Neutrophil (primary cell): ENCODE results near the gene TNRC18.
"Not testable (repeated sequence)": the region's sequence is repeated elsewhere in the genome, so short reads cannot be mapped to it uniquely, and the experiment has no call there.

Experiments used
- H3K27ac ChIP-seq: fragments of 200-600 bp; sonication (generic); 2 replicates; pipeline ENCODE4 v1.5.1; 2016; ENCODE audit warnings: mild to moderate bottlenecking, moderate library complexity
- H3K27me3 ChIP-seq: fragments of 200-600 bp; sonication (generic); 2 replicates; pipeline ENCODE4 v1.6.0; 2016; ENCODE audit warnings: mild to moderate bottlenecking
- H3K36me3 ChIP-seq: fragments of 200-600 bp; sonication (generic); 2 replicates; pipeline ENCODE4 v1.5.1; 2017
- H3K4me1 ChIP-seq, 2 experiments: fragments of 200-600 bp in 1 of 2; sonication (generic) in 1 of 2; 1 replicate in 1 of 2; 2 replicates in 1 of 2; pipeline versions ENCODE4 v1.5.1 to v1.6.1; 2013 to 2016; ENCODE audit warnings: low read depth in 1 of 2, low read length in 1 of 2, mild to moderate bottlenecking in 1 of 2, moderate library complexity in 1 of 2; ENCODE audit not compliant: control insufficient read depth in 1 of 2, insufficient read depth in 1 of 2
- H3K4me3 ChIP-seq, 2 experiments: fragments of 200-600 bp in 1 of 2; sonication (generic) in 1 of 2; 1 replicate in 1 of 2; 2 replicates in 1 of 2; pipeline ENCODE4 v1.5.1; 2013 to 2016; ENCODE audit warnings: low read depth in 1 of 2, low read length in 1 of 2, mild to moderate bottlenecking in 1 of 2, moderate library complexity in 1 of 2
- H3K9me3 ChIP-seq: fragments of 200-600 bp; sonication (generic); 2 replicates; pipeline ENCODE4 v1.5.1; 2016
- CTCF ChIP-seq: fragments of 200-600 bp; sonication (generic); IDR thresholded peaks from 2 replicates; pipeline ENCODE4 v1.5.1; 2016; ENCODE audit warnings: antibody characterized with exemption

TNRC18 gene

GRCh38 chr7:5322621-5323410 lies 100.8 kb downstream of the TNRC18 start:
- no peaks in the 10 kb centered on the region for H3K27me3 ChIP-seq

GRCh38 chr7:5320802-5321396 lies 102.7 kb downstream of the TNRC18 start:
- TF ChIP-seq CTCF: no peak
- Histone ChIP-seq H3K4me1 (no peaks in the 10 kb centered on the region), H3K27me3 (no peaks in the 10 kb centered on the region), H3K4me3 (no peak overlapping the region), H3K27ac (no peak overlapping the region), H3K36me3 (peaks cover 91% of the 10 kb centered on the region), H3K9me3 (no peaks in the 10 kb centered on the region)

More at GRCh38 chr7:5322621-5323410, 100.8 kb downstream of the TNRC18 start:
- H3K36me3 ChIP-seq: peaks cover 89% of the 10 kb centered on the region
- no peaks in the 10 kb centered on the region for H3K9me3 ChIP-seq
- TF ChIP-seq CTCF: no peak
- H3K4me3 ChIP-seq: no peak overlapping the region
- no peak overlapping the region for H3K27ac ChIP-seq
- no peaks in the 10 kb centered on the region for H3K4me1 ChIP-seq

GRCh38 chr7:5320391-5320790 lies 103.2 kb downstream of the TNRC18 start:
- TF ChIP-seq CTCF: no peak
- peaks cover 93% of the 10 kb centered on the region for H3K36me3 ChIP-seq

GRCh38 chr7:5318613-5319012 lies 105.0 kb downstream of the TNRC18 start:
- not testable (repeated sequence) for H3K27me3 ChIP-seq, H3K9me3 ChIP-seq, H3K27ac ChIP-seq, H3K4me3 ChIP-seq, H3K4me1 ChIP-seq
- H3K36me3 ChIP-seq: peaks cover 93% of the 10 kb centered on the region

More at GRCh38 chr7:5320391-5320790, 103.2 kb downstream of the TNRC18 start:
- no peak overlapping the region for H3K27ac ChIP-seq
- no peak overlapping the region for H3K4me3 ChIP-seq
- H3K9me3 ChIP-seq: no peaks in the 10 kb centered on the region
- no peaks in the 10 kb centered on the region for H3K27me3 ChIP-seq
- H3K4me1 ChIP-seq: no peaks in the 10 kb centered on the region

- H3K9me3 ChIP-seq: no peaks in the 10 kb centered on the region
- no peak overlapping the region for H3K4me3 ChIP-seq
- H3K36me3 ChIP-seq: peaks cover 93% of the 10 kb centered on the region
- no peak overlapping the region for H3K27ac ChIP-seq
- TF ChIP-seq CTCF: no peak
- H3K4me1 ChIP-seq: no peaks in the 10 kb centered on the region
- H3K27me3 ChIP-seq: no peaks in the 10 kb centered on the region
Measured at GRCh38 chr7:5315761-5316160, 107.9 kb downstream of the TNRC18 start.

GRCh38 chr7:5314864-5315263 lies 108.8 kb downstream of the TNRC18 start:
- Histone ChIP-seq H3K4me3 (no peak overlapping the region), H3K27ac (no peak overlapping the region), H3K9me3 (no peaks in the 10 kb centered on the region), H3K4me1 (no peaks in the 10 kb centered on the region), H3K36me3 (peaks cover 93% of the 10 kb centered on the region), H3K27me3 (no peaks in the 10 kb centered on the region)
- no peak for TF ChIP-seq CTCF

- not testable (repeated sequence) for H3K9me3 ChIP-seq, H3K27ac ChIP-seq, H3K4me3 ChIP-seq, H3K27me3 ChIP-seq, H3K4me1 ChIP-seq
- H3K36me3 ChIP-seq: peaks cover 98% of the 10 kb centered on the region
Measured at GRCh38 chr7:5313076-5313885, 110.4 kb downstream of the TNRC18 start.
